Mononuclear cell (primary cell): ENCODE results near the gene PHF21A. TPM values are rescaled to one million over a fixed set of nuclear protein-coding genes. Genes with fewer than 3 reads are reported as not detected.

Experiments
- H3K27me3 ChIP-seq: 2 replicates; pipeline ENCODE4 v1.6.0; 2011; ENCODE audit warnings: low read length, control low read depth; ENCODE audit not compliant: insufficient read depth
- H3K4me1 ChIP-seq: 2 replicates; pipeline ENCODE4 v1.5.1; 2011; ENCODE audit warnings: mild to moderate bottlenecking, low read length, control low read depth; ENCODE audit not compliant: insufficient read depth
- H3K4me3 ChIP-seq: 2 replicates; pipeline ENCODE4 v1.5.1; 2011; ENCODE audit warnings: mild to moderate bottlenecking, low read length, moderate library complexity
- H3K9me3 ChIP-seq: 2 replicates; pipeline ENCODE4 v1.5.1; 2011; ENCODE audit warnings: low read depth, mild to moderate bottlenecking, control low read depth, low read length
- total RNA-seq: library from RNA; depleted of rRNA; stranded (reverse); fragments of >200 nt; gene quantifications from one replicate; pipeline ENCODE4 v1.2.3, GENCODE V29; 2012

Gene PHF21A
- total RNA-seq, 1 donor, result 33.2 TPM

- no peaks in the 10 kb centered on the region for H3K9me3 ChIP-seq
- peaks cover 61% of the 10 kb centered on the region for H3K4me1 ChIP-seq
- H3K27me3 ChIP-seq, result no peaks in the 10 kb centered on the region
- no peak overlapping the region for H3K4me3 ChIP-seq
Observed at GRCh38 chr11:45936511-45937054, 184.7 kb downstream of the PHF21A start.

- Histone ChIP-seq H3K9me3 (no peaks in the 10 kb centered on the region), H3K4me1 (peaks cover 72% of the 10 kb centered on the region), H3K27me3 (no peaks in the 10 kb centered on the region), H3K4me3 (no peak overlapping the region)
Observed at GRCh38 chr11:45935349-45936064, 185.7 kb downstream of the PHF21A start.

- Histone ChIP-seq H3K4me1 (peaks cover 79% of the 10 kb centered on the region), H3K27me3 (no peaks in the 10 kb centered on the region), H3K9me3 (no peaks in the 10 kb centered on the region), H3K4me3 (no peak overlapping the region)
Observed at GRCh38 chr11:45934580-45935318, 186.5 kb downstream of the PHF21A start.

- H3K9me3 ChIP-seq, result no peaks in the 10 kb centered on the region
- no peak overlapping the region for H3K4me3 ChIP-seq
- H3K4me1 ChIP-seq, result peaks cover 85% of the 10 kb centered on the region
- no peaks in the 10 kb centered on the region for H3K27me3 ChIP-seq
Observed at GRCh38 chr11:45933846-45934579, 187.2 kb downstream of the PHF21A start.

- Histone ChIP-seq H3K4me1 (peaks cover 92% of the 10 kb centered on the region), H3K27me3 (no peaks in the 10 kb centered on the region), H3K4me3 (peak overlapping the region; percentile 53), H3K9me3 (no peaks in the 10 kb centered on the region)
Observed at GRCh38 chr11:45933131-45933831, 188.0 kb downstream of the PHF21A start.

GRCh38 chr11:45932217-45932616 is 189.0 kb downstream of the PHF21A start:
- Histone ChIP-seq H3K27me3 (no peaks in the 10 kb centered on the region), H3K9me3 (no peaks in the 10 kb centered on the region), H3K4me3 (peak overlapping the region; percentile 53), H3K4me1 (peaks cover 87% of the 10 kb centered on the region)

- peaks cover 83% of the 10 kb centered on the region for H3K4me1 ChIP-seq
- peak overlapping the region; percentile 53 for H3K4me3 ChIP-seq
Observed at GRCh38 chr11:45931739-45932138, 189.5 kb downstream of the PHF21A start.

GRCh38 chr11:45930951-45931570 is 190.2 kb downstream of the PHF21A start:
- Histone ChIP-seq H3K9me3 (no peaks in the 10 kb centered on the region), H3K4me3 (peak overlapping the region; percentile 53), H3K27me3 (no peaks in the 10 kb centered on the region), H3K4me1 (peaks cover 76% of the 10 kb centered on the region)

More at GRCh38 chr11:45931739-45932138, 189.5 kb downstream of the PHF21A start:
- H3K9me3 ChIP-seq, result no peaks in the 10 kb centered on the region
- H3K27me3 ChIP-seq, result no peaks in the 10 kb centered on the region

GRCh38 chr11:45930031-45930794 is 191.0 kb downstream of the PHF21A start:
- Histone ChIP-seq H3K4me3 (peak overlapping the region; percentile 53), H3K9me3 (no peaks in the 10 kb centered on the region), H3K27me3 (no peaks in the 10 kb centered on the region), H3K4me1 (peaks cover 68% of the 10 kb centered on the region)

GRCh38 chr11:45929486-45930030 is 191.7 kb downstream of the PHF21A start:
- peaks cover 62% of the 10 kb centered on the region for H3K4me1 ChIP-seq
- H3K4me3 ChIP-seq, result peak overlapping the region; percentile 11
- no peaks in the 10 kb centered on the region for H3K27me3 ChIP-seq
- no peaks in the 10 kb centered on the region for H3K9me3 ChIP-seq

- H3K4me1 ChIP-seq, result peaks cover 53% of the 10 kb centered on the region
- no peak overlapping the region for H3K4me3 ChIP-seq
- no peaks in the 10 kb centered on the region for H3K27me3 ChIP-seq
- no peaks in the 10 kb centered on the region for H3K9me3 ChIP-seq
Observed at GRCh38 chr11:45928535-45929215, 192.6 kb downstream of the PHF21A start.

GRCh38 chr11:45927684-45928413 is 193.4 kb downstream of the PHF21A start:
- peaks cover 4% of the 10 kb centered on the region for H3K27me3 ChIP-seq
- H3K4me3 ChIP-seq, result no peak overlapping the region
- peaks cover 51% of the 10 kb centered on the region for H3K4me1 ChIP-seq
- no peaks in the 10 kb centered on the region for H3K9me3 ChIP-seq
